HuH-7.5 (cell line): ENCODE results near the gene MRPL23.

Source experiments
- DNase-seq: peaks from one replicate; pipeline ENCODE4 v3.0.0; 2011; ENCODE audit warnings: low spot score

The MRPL23 gene

DNA sequence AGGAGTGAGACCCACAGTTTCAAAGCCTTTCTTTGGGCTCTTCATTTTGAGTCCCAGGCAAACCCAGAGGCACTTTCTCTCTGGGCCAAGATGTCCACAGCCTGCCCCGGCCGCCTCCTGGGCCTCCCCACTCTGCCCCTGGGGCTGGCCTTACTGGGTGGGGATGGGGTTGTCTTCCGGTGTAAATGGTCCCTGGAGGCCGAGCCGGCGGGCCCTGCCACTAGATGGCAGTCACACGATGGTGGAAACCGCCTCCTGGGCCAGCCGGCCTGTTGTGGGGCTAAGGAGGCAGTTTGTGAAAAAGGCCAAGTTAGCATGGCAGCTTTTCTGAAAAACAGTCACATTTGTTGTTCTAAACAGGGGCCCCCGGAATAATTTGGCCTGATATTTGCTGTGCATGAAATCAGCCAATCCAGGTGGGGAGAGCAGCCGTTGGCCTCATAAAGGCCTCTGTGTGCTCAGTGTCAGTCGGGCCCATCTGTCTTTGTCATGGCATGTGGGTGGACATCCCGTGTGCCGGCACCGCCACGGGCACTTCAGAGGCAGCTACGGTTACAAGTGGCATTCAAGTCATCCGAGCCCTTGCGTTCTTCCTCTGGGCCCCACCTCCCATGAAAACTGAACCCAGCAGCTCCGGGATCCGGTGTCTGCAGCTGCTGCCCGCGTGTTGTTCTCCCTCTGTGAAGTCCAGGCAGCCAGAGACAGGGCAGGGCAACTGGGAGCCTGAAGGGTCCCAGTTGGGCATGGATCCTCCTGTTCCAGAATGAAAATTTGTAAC is 6.5 kb downstream of the MRPL23 start:
- DNase-seq: no peak

DNA sequence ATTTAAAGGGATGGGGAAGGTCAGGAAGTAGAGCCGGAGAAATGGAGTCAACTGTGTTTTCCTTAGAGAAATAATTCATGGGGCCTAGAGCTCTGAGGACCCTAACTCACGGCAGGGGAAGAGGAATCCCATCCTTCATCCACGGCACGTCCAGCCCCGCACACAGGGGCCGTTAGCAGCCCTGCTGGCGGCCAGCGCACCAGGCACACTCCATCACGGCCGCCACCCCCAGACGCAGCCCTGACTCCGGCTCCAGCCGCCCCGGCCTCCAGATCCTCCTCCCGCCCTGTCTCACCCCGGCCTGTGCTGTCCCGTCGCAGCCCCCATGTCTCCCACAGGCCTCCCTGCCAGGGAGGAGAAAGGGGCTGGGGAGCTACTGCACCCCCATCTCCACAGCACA is 11.2 kb downstream of the MRPL23 start:
- DNase-seq: no peak

DNA sequence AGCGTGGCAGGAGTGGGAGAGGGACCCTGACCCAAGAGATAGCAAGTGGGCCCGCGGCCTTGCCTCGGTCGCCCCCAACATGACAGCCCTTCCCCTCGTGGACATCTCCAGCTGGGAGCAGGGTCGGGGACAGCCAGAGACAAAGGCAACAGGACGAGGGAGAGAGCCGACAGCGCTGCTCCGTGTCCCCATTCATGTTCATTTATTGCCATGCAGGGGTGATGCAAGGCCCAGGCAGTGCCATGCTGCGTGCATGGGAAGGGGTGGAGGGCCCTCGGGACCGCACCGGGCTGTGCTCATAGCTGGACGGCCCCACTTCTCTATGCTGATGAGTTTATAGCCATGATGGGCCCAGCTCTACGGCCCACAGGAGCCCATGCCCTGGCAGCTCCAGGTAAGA is 12.7 kb downstream of the MRPL23 start:
- no peak for DNase-seq

DNA sequence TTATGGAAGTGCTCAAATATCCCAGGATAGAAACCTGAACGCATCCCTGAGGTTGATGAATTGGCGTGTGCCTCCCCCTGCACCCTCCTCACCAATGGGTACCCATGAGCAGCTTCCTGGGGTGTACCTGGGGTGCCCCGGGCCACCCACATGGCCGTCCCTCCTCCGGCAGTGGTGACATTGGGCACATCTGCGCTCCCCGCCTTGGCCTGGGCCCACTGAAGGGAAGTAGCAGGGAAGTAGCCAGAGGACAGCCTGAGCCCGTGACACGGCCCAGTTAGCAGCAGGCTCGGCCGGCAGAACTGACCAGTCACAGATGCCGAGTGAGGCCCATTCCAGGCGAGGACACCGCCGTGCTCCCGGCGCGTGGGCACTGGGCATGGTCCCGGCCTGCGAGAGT is 16.7 kb downstream of the MRPL23 start:
- DNase-seq: no peak

DNA sequence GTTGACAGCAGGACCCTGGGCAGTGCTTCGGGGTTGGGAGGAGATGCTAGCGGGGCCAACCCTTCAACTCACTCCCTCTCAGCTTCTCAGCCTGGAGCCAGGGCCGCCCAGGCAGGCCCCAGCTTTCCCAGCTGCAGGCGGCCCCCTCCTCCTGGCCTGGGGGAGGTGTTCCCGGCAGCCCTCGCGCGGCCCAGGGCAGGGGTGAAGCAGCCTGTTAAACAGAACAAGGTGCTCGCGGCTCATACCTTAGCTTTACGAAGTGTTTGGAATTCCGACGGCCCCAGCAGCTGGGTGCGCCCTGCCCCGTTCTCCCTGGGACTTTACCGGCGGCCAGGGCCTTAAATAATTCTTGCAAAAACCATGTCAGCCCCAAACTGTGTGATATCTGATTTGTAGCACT is 17.2 kb downstream of the MRPL23 start:
- DNase-seq: no peak

DNA sequence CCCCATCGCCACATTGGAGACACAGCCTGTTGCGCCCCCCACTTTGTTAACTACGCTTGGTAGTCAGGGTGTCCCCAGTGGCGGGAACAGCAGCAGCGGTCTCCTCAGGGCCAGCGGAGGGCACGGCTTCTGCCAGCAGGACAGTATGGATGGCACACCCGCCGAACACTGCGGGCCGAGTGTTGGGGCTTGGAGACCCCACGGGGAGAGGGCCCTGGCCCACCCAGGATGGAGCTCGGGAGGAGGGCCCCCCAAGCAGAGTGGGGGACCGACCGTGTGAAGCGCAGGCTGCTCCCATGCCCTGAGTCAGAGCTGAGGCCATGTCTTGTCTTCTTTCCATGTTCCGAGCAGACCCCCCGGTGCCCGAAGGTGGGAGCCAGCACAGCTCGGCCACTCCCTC is 17.8 kb downstream of the MRPL23 start:
- no peak for DNase-seq

DNA sequence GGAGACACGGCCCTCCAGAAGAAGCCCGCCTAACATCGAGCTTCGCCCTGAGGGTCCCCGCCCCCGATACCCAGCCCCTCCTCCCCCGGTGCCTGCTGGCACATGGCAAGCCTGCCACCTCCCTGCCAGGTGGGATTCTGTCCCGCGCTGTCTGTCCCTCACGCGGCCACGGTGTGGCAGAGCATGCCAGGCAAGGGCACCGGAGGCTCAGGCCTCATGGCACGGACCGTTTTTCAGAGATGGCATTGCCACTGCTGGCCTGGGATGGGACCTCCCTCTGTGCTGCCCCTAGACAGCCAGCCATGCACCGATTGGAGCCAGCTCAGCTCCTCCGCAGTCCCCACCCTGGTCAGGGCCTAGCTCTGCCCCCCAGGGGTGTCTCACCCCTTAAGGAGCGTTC is 19.4 kb downstream of the MRPL23 start:
- no peak for DNase-seq

DNA sequence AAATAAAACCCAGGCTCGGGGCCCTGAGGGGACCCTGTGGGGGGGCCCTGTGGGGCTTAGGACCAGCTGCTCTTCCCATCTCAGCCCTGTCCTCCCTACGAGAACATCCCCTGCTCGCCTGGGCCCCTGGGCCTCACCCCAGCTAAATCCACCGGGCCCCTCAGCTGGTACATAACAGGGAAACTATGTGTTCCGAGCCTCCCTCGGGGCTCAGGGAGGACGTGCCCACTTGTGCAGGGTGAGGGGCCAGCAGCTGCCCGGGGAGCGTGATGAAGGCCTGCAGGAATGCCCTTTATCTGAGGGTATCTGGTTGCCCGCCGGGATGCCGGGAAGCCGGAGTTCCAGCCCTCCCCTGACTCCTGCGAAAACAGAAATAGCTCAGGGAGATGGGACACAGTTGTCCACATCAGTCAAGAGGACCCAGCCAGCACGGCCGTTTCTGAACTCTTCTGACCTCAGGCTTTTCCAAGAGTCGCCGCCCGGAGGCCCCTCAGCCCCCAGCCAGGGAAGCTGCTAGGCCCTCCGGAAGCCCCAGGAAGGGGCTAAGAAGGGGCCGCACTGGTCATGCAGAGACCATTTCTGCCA is 20.6 kb downstream of the MRPL23 start:
- DNase-seq: no peak

DNA sequence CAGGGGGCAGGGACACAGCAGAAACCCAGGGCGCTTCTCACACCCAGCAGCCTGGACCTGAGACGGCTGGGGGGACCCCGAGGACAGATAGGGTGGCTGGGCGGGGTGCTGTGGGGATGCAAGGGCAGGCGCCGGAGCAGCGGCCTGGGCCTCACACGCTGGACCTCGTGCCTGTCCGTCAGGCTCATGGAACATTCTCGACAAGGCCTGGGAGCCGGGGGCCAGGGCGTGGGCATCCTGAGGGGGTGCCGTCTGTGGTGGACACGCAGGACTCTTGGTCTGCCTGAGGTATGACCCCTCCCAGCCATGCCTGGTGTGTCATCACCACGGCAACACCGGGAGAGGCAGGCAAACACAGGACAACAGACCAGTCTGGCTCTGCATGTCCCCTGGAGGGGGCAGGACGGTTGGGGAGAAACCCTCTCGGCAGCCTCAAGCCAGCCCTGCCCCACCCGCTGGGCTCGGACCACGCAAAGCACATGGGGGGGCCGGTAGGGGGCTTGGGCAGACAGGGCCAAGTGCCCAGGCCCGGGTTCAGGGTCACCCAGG is 21.4 kb downstream of the MRPL23 start:
- DNase-seq: no peak

DNA sequence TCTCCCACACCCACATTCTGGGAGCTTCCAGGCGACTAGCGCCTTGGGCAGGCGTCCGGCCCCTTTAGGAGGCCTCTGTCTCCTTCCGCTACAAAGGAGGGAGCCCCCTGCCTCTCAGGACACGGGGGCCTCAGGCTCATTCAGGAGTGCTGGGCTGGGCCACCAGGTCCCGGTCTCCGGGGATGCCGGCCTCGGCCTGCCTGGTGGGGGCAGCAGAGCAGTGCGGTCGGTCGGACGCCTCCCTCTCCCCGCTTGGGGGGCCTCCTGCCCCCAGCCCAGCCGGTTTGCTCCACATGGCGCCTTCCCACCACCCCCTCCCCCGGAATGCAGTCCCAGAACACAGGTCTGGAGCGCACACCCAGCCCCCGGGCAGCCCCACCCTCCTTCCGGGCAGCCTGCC is 21.9 kb downstream of the MRPL23 start:
- DNase-seq: no peak

DNA sequence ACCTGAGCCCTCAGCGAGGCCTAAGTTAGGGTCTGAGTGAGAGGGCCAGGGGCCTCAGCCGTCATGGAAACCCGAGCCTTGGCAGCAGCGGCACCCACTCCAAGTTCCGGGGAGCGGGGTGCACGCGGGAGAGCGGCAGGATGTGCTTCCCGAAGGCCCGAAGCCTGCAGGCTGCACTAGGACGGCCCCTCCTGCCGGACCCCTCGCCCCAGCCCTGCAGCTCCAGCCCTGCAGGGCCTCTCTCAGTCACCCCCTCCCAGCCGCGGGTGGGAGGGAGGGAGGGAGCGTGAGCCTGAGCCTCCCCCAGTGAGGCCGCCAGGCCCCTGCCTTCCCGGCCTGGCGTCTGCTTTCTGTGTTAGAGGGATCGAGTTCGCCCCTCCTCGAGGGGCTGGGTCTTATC is 22.6 kb downstream of the MRPL23 start:
- no peak for DNase-seq

DNA sequence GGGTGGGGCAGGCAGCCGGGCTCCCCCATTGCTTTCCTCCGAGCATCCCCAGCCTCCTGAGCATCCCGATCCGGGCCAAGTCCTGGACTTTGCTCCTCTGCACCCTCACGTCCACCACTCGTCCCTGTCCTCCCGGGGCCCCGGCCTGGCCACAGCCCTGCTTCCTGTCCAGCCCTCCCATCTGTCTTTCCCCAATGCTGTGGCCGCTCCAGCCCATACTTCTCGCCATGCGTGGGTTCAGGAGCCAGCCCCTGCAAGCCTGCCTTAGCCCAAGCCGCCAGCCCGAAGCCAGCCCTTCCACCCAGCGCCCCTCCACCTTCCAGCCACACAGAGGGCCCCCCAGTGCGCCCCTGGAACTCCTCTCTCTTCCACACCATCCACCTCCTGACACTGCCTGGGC is 23.8 kb downstream of the MRPL23 start:
- DNase-seq: no peak

DNA sequence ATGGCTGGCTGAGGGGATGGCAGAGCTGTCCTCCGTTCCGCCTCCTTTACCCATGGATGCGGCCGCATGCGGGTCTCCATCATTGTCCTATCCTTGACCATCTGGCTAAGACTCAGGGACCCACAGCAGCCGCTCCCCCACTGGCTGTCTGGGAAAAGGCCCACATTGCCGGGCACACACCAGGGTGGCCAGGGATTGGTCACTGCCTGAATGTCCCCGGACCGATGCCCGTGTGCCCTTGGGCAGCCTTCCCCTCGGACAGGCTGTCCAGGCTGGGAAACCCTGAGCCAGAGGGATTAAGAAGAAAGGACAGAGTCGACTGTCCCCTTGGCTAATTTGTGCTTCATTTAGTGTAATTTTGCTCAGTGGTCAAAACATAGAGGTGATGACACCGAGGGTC is 28.1 kb downstream of the MRPL23 start:
- no peak for DNase-seq

DNA sequence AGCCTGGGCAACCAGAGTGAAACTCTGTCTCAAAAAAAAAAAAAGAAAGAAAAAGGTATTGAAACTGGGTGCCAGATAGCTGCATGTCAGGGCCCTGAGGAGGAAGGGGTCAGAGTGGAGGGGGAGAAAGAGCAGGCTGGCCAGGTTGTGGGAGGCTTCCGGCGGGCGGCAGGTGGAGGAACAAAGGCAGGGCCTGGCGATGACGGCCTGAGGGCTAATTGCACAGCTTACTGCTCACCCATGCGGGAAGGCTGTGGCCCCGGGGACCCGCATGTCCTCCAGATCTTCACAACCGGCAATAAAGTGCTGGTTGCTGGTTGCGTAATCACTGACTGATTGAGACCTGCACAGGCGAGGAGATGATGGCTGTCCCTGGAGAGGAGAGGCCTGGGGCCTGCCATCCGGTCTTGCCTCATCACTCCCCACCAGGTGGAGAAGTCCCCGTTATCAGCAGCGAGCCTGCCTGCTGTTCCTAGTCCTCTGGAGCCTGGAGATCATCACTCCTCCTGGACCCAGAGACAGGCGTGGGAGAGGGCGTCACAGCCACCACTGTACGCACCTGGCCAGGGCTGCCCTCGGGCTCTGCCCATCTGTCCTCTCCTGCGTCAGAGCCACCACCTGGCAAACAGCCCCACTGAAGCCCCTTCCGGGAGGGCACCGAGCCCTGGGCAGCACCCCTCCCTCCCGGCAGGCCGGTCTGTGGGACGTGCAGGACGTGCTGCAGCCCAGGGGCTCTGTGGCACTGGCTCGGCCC is 31.8 kb downstream of the MRPL23 start:
- no peak for DNase-seq

DNA sequence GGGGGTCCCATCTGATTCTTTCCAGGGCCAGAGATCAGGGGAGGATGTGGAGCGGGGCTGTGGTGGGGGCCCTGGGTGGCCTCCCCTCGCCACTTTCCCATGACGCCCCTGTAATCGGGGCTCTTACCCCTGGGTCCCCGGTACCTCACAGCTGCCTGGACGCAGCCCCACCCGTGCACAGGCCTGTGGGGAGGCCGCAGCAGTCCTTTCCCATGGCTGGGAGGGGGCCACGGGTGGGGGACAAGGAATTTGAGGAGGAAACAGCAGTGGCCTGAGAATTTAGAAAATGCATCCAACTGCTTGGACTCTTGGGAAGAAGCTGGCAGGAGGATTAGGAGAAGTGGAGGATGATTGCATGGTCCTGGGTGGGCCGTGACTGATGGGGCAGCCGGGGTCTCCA is 32.5 kb downstream of the MRPL23 start:
- DNase-seq: no peak

DNA sequence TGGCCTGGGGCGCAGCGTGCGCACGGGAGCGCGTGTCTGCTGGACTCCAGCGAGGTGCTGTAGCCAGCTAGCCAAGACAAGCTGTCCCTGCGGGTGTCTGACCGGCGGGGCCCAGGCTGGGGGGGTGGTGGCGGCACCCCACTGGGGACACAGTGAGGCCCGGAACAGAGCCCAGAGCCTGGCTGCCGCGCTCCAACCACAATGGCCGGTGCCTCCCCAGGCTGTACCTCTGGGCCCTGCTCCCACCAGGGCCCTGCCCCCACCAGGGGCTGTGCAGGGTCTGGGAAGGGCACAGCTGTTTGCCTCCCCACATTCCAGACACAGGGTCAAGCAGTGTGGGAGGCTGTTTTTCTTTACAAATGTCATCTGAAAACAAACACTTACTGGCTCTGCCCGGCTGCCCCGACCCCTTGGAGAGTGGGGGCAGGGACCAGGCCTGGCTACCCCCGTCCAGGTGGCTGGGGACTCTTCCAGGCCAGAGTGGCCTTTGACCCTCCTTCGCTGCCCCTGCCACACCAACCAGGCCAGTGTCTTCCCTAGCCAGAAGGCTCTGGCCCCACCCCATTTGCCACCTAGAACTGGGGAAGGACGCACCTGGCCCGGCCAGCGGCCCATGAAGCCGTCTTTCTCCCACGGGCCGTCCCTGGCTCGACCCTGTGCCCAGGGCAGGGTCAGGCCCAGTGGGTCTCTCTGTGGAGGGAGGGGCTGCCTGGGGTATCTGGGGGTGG is 35.9 kb downstream of the MRPL23 start:
- no peak for DNase-seq

DNA sequence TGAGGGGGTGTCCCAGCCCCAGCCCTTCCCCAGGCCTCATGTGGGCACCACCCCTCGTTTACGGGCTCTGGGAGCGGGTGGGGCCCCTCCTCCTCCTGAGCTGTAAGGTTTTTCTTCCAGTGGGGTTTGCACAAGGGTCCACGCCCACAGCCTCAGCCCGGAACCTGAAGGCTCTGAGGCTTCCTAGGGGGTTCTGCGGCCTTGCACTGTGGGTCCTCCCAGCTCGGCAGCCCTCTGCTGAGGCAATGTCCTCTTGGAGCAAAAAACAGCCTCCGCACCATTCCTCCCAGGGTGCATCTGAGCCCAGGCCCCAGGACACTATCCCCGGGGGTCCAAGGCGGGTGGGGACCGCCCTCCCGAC is 36.4 kb downstream of the MRPL23 start:
- DNase-seq: peak; percentile 1

DNA sequence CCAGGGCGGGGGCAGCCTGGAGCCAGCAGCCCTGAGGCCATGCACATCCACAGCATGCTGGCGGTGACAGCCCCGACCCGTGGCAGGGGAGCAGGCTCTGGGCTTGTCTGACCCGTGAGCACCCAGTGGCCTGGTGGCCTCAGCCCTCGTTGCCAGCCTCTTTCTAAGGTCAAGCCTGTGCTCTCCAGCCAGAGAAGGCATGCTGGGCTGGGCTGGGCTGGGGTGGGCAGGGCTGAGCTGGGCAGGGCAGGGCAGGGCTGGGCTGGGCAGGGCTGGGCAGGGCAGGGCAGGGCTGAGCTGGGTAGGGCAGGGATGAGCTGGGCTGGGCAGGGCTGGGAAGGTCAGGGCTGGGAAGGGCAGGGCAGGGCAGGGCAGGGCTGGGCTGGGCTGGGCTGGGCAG is 39.9 kb downstream of the MRPL23 start:
- DNase-seq: no peak

DNA sequence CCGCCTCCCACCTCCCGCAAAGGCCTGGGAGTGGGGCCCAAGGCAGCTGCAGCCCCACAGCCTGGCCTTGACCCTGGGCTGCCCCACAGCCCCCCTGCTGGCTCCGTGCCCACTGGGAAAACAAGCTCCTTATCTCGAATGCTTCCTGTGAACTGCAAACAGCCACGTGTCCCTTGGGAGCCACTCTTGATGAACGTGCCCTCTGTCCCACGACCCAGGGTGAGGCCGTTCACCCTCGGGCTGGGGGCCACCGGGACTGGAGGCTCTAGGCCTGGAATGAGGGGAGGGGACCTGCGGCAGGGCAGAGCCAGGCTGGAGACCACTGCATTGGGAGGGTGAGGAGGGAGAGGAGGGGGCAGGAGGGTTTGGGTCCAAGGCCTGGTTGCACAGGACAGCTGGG is 41.0 kb downstream of the MRPL23 start:
- no peak for DNase-seq

DNA sequence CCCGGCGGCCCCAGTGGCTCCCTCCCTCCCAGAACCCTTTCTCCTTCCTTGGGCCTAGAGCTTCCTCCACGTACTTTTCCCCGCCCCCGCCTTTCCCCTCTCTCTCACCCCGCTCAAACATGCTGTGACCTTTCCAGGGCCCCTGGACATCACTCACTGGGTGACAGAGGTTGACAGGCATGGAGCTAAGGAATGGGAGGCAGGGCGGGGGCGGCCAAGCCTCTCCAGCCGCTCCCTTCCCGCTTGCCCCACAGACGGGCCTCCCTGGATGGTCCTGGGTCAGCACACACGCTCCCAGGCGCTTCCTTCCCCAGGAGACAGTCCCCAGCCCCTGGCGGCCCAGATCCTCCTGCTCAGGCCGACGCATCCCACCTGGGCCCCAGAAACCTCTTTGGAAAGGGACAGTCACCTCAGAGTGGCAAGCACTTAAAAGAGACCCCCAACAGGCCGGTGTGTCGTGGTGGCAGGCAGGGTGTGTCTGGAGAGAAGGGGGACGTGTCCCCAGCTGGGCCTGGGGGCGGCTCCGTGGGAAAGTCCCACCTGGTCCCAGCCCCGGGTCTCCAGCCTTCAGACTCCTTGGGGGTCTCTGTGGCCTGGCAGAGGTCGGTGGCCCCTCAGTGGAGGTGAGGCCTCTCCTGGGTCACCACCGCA is 41.7 kb downstream of the MRPL23 start:
- DNase-seq: no peak

DNA sequence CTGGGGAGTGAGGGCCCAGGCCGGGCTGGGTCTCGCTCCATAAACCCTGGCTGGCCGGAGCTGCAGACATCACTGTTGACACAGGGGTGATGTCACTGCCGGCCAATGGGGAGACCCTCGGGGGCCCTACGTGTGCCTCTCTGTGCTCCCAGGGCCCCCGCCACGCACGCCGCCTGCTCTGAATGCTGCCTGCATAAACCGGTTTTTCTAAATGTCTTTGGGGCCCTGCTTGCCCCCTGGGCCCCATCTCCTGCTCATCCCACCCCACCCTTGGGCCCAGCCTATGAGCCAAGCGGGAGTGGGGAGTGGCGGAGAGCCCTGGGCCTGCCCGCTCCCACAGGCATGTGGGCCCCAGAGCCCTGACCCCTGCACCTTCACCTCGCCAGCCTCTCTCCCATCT is 42.8 kb downstream of the MRPL23 start:
- no peak for DNase-seq
